HAP-1 (cell line): ENCODE data around the gene NFATC2.

Experiments used
- DNase-seq, 2 experiments: peaks; one replicate each; pipeline ENCODE4 v3.0.0-alpha.2; 2016 to 2020; ENCODE audit warnings: low spot score in 2 of 2
- H3K27me3 ChIP-seq: fragments of 250-450 bp; sonication (Bioruptor Pico); 2 replicates; pipeline ENCODE4 v1.5.1; 2020; ENCODE audit warnings: low read depth, mild to moderate bottlenecking, moderate library complexity
- H3K36me3 ChIP-seq: fragments of 250-450 bp; sonication (Bioruptor Pico); replicated peaks from 2 replicates; pipeline ENCODE4 v1.5.1; 2020; ENCODE audit warnings: mild to moderate bottlenecking
- H3K4me1 ChIP-seq: fragments of 250-450 bp; sonication (Bioruptor Pico); 2 replicates; pipeline ENCODE4 v1.5.1; 2020; ENCODE audit warnings: mild to moderate bottlenecking
- H3K4me3 ChIP-seq: fragments of 250-450 bp; sonication (Bioruptor Pico); 2 replicates; pipeline ENCODE4 v1.5.1; 2020; ENCODE audit warnings: mild to moderate bottlenecking, moderate library complexity
- H3K9me3 ChIP-seq: fragments of 250-450 bp; sonication (Bioruptor Pico); 2 replicates; pipeline ENCODE4 v1.5.1; 2020; ENCODE audit warnings: mild to moderate bottlenecking, moderate library complexity
- in situ Hi-C: fragments of 300-500 bp; cut with MboI; formaldehyde crosslinking; loops from 3 replicates; pipeline ENCODE4 v1.14.3; 2020; ENCODE audit warnings: low sequenced_read_pairs, inconsistent platforms, mixed read lengths

NFATC2 gene

DNA sequence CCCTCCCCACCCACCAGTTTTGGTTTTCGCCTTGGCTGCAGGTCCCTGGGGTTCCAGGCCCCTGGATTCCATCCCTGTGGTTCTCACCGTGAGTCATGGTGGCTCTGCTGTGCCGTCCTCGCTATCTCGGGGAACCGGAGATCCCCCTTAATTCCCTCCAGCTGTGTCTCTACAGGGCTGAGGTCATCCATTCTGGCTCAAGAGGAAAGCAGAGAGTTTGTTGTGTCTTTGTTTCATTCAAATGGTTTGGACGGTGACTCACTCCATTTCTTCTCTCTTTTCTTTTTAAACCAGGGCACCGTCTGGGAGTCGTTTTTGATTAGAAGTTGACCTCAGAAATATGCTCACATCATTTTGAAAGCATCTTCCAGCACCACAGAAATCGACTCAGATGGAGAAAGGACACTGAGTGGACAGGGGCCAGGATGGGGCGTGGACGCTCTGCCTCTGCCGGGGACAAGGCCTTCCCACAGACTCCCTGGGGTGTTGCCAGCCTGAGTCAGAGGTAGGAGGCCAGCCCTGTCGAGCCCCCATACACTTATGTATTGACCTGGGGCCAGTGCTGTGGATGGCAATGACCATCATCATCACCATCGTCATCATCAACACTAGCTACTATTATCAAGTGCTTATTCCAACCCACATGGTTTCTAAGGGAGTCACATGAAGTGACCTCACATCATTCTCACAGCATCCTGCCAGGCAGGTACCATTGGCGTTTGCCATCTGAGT, 176.2 kb downstream of the NFATC2 start:
- Histone ChIP-seq H3K27me3 (no peaks in the 10 kb centered on the region), H3K4me1 (no peaks in the 10 kb centered on the region; the same call in 1 of the 2 replicates), H3K4me3 (no peak overlapping the region), H3K9me3 (no peaks in the 10 kb centered on the region), H3K36me3 (no peaks in the 10 kb centered on the region)
- in situ Hi-C loops = loop anchor here (25.0 kb wide), 1 partner anchor 721 kb away; no protein-coding TSS in a partner anchor
- no peak for DNase-seq

DNA sequence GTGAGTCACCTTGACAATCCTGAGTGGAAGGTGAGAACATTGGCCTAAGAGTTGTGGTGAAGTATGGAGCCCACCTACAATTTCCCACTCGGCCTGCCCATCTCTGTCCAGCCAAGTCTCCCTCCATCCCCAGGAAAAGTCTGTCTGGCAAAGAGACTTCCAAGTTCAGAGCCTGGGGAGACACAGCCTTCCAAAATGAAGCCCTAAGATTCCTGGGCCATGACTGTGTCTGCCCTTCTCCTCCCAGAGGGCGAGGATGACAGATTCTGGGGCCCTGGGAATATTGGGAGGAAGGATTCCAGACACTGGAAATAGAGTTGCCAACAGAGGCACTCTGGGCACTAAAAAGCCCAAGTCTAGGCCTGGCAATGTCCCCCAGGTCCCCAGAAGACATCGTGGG, 176.8 kb downstream of the NFATC2 start:
- H3K36me3 ChIP-seq = no peaks in the 10 kb centered on the region
- DNase-seq = no peak
- no peaks in the 10 kb centered on the region for H3K27me3 ChIP-seq
- H3K9me3 ChIP-seq = no peaks in the 10 kb centered on the region
- in situ Hi-C loops = loop anchor here (25.0 kb wide), 1 partner anchor 722 kb away; no protein-coding TSS in a partner anchor
- no peaks in the 10 kb centered on the region; the same call in 1 of the 2 replicates for H3K4me1 ChIP-seq
- H3K4me3 ChIP-seq = no peak overlapping the region

DNA sequence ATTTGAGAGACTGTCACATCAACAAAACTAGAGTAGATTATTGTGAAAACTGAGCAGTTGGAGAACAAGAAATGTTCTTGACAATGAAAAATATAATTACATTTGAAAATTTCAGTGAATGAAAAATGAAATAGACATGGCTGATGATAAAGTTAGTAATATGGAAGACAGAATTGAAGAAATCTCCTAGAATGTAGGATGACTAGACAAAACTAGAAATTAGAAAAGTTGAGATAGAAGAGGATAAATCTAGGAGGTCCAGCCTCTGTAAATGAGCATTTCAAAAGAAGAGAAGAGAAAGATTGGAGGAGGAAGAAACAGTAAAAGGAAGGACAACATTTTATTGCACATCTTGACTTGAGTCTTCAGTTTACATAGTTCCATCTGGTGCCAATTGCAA, 178.7 kb downstream of the NFATC2 start:
- in situ Hi-C loops = loop anchor here (25.0 kb wide), 1 partner anchor 723 kb away; no protein-coding TSS in a partner anchor
- no peak for DNase-seq
- H3K4me3 ChIP-seq = no peak overlapping the region
- H3K4me1 ChIP-seq = no peaks in the 10 kb centered on the region; the same call in 1 of the 2 replicates
- H3K27me3 ChIP-seq = no peaks in the 10 kb centered on the region
- no peaks in the 10 kb centered on the region for H3K36me3 ChIP-seq
- no peaks in the 10 kb centered on the region for H3K9me3 ChIP-seq

DNA sequence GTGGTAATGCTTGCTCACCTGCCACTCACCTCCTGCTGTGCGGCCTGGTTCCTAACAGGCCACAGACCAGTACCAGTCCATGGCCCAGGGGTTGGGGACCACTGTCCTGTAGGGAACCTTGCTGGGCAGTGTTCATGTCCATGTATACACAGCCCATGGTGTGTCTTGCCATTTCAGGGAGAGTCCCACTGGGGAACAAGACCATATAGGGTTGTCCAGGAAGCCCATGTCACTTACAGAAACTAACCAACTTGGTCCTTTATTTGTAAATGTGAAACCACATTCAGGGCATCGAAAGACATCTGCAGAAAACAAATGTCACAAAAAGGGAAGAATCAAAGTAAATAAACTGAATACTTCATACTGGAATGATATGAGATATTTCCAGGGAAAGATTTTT, 179.1 kb downstream of the NFATC2 start:
- H3K27me3 ChIP-seq = no peaks in the 10 kb centered on the region
- no peak overlapping the region for H3K4me3 ChIP-seq
- no peaks in the 10 kb centered on the region for H3K9me3 ChIP-seq
- no peak for DNase-seq
- in situ Hi-C loops = loop anchor here (25.0 kb wide), 1 partner anchor 724 kb away; no protein-coding TSS in a partner anchor
- no peaks in the 10 kb centered on the region for H3K36me3 ChIP-seq
- no peaks in the 10 kb centered on the region; the same call in 1 of the 2 replicates for H3K4me1 ChIP-seq

DNA sequence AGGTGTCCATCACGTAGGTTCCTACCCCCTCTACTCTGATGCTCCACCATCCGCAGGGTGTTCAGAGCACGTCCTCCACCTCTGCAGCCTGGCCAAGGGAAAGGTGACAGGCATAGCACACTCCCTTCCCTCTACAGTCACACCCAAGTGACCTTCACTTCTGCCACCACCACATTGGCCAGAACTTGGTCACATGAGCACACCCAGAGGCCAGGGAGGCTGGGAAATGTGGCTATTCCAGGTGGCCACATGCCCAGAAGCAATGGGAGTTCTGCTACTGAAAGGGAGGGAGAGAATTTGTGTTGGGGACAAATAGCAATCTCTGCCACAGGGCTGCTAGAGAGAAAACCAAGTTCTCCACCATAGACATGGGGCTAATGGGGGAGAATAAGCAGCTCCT, 180.3 kb downstream of the NFATC2 start:
- in situ Hi-C loops = loop anchor here (25.0 kb wide), 1 partner anchor 725 kb away; no protein-coding TSS in a partner anchor
- no peaks in the 10 kb centered on the region for H3K36me3 ChIP-seq
- no peaks in the 10 kb centered on the region for H3K9me3 ChIP-seq
- H3K4me1 ChIP-seq = no peaks in the 10 kb centered on the region; the same call in 1 of the 2 replicates
- no peak for DNase-seq
- H3K4me3 ChIP-seq = no peak overlapping the region
- no peaks in the 10 kb centered on the region for H3K27me3 ChIP-seq

DNA sequence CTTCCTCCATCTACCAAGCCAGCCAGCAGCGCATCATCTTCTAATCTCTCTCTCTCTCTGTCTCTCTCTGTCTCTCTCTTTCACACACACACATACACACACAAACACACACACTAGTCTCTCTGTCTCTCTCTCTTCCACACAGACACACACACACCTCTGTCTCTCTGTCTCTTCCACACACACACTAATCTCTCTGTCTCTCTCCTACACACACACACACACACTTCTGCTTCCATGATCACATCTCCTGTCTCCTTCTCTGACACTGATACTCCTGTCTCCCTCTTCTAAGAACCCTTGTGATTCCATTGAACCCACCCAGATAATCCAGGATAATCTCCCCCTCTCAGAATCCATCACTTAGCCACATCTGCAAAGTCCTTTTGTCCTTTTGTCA, 181.3 kb downstream of the NFATC2 start:
- H3K4me1 ChIP-seq = no peaks in the 10 kb centered on the region; the same call in 1 of the 2 replicates
- no peaks in the 10 kb centered on the region for H3K9me3 ChIP-seq
- no peaks in the 10 kb centered on the region for H3K27me3 ChIP-seq
- H3K36me3 ChIP-seq = no peaks in the 10 kb centered on the region
- no peak overlapping the region for H3K4me3 ChIP-seq
- DNase-seq = no peak
- in situ Hi-C loops = loop anchor here (25.0 kb wide), 1 partner anchor 726 kb away; no protein-coding TSS in a partner anchor

DNA sequence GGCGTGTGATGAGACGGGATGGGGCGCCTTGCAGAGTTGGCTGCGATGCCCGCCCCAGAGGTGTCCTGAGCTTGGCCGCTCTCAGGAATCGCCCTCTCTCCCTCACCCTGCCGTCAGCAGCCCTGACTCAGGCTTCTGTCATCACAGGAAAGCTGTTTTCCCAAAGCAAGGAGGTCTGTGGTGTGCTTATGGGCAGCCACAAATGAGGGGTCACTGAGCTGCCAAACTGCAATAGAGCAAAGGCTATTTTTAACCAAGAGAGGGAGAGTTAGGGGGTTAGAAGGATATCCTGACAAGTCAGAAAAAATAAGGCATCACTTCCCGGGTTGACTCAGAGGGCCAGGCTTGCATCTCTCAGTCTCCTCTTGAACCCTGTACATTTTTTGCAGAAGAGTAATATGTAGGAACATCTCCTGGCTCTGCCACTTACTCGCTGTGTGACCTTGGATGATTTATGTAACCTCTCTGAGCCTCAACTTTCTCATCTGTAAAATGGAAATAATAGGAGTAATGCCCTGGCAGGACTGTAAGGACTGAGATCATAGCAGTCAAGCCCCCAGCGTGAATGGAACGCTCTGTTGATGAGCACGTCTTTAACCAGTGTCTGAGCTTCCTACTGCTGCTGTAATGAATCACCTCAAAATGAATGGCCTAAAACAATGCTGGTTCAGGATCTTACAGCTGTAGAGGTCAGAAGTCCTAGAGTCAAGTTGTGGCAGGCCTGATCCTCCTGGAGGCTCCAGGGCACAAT, 181.9 kb downstream of the NFATC2 start:
- Histone ChIP-seq H3K27me3 (no peaks in the 10 kb centered on the region), H3K9me3 (no peaks in the 10 kb centered on the region), H3K4me1 (no peaks in the 10 kb centered on the region; the same call in 1 of the 2 replicates), H3K4me3 (no peak overlapping the region), H3K36me3 (no peaks in the 10 kb centered on the region)
- in situ Hi-C loops = loop anchor here (25.0 kb wide), 1 partner anchor 727 kb away; no protein-coding TSS in a partner anchor
- DNase-seq = no peak

DNA sequence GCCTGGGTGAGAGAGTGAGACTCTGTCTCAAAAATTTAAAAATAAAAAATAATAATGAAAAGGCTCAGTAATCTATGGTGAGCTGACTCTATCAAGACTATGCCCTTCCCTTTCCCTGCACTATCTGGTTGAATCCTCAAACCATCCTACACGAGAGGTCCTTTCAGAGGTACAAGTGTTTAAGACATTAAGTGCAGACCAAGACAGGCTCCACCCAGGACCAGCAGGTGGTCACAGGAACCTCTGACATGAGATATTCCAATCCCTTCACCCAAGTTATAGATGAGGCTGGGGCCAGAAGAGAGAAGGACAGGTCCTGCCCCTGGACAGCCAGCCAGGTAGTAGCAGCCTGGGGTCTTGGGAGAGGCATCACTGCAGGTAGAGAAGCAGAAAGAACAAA, 182.6 kb downstream of the NFATC2 start:
- no peaks in the 10 kb centered on the region for H3K27me3 ChIP-seq
- no peak overlapping the region for H3K4me3 ChIP-seq
- no peaks in the 10 kb centered on the region; the same call in 1 of the 2 replicates for H3K4me1 ChIP-seq
- H3K9me3 ChIP-seq = no peaks in the 10 kb centered on the region
- no peaks in the 10 kb centered on the region for H3K36me3 ChIP-seq
- in situ Hi-C loops = loop anchor here (25.0 kb wide), 1 partner anchor 727 kb away; no protein-coding TSS in a partner anchor
- DNase-seq = no peak

DNA sequence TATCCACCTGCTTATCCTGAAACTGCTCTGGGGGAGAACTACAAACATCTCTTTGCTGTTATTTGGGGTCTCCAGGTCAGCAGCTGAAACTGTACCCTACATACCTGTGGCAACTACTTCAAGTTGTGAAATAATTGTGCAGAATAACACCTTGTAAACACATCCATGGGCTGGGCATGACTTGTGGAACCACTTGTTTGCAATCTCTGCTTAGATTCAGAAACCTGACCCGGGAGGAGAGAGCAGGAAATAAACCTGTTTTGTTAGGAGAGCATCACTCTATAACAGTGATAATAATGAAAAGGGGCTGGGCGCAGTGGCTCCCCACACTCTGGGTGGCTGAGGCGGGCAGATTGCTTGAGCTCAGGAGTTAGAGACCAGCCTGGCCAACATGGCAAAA, 183.1 kb downstream of the NFATC2 start:
- H3K4me3 ChIP-seq = no peak overlapping the region
- no peak for DNase-seq
- in situ Hi-C loops = loop anchor here (25.0 kb wide), 1 partner anchor 728 kb away; no protein-coding TSS in a partner anchor
- no peaks in the 10 kb centered on the region for H3K36me3 ChIP-seq
- H3K4me1 ChIP-seq = no peaks in the 10 kb centered on the region
- H3K27me3 ChIP-seq = no peaks in the 10 kb centered on the region
- H3K9me3 ChIP-seq = no peaks in the 10 kb centered on the region

DNA sequence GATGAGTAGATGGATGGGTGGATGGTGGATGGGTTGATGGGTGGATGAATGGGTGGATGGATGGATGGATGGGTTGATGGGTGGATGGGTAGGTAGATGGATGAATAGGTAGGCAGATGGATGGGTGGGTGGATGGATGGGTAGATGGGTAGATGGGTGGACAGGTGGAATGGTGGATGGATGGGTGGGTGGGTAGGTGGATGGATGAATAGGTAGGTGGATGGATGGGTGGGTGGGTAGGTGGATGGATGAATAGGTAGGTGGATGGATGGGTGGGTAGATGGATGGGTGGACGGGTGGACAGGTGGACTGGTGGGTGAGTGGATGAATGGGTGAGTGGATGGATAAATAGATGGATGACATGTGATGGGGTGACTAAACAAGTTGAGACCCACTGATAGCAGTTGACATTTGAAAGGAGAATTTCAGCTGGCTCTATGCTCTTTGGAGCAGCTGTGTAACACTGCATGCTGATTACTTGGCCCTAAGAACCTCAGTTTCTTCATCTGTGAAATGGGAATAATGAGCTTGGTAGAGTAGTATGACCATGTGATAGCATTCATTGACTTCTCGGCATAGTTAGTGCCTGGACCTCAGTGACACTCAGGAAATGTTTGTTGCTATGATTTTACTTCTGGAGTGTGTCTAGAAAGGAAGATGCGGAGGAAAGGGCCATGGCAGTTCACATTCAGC, 184.3 kb downstream of the NFATC2 start:
- no peaks in the 10 kb centered on the region for H3K9me3 ChIP-seq
- H3K36me3 ChIP-seq = no peaks in the 10 kb centered on the region
- DNase-seq = no peak
- no peaks in the 10 kb centered on the region for H3K4me1 ChIP-seq
- in situ Hi-C loops = loop anchor here (25.0 kb wide), 1 partner anchor 729 kb away; no protein-coding TSS in a partner anchor
- H3K27me3 ChIP-seq = no peaks in the 10 kb centered on the region
- no peak overlapping the region for H3K4me3 ChIP-seq

DNA sequence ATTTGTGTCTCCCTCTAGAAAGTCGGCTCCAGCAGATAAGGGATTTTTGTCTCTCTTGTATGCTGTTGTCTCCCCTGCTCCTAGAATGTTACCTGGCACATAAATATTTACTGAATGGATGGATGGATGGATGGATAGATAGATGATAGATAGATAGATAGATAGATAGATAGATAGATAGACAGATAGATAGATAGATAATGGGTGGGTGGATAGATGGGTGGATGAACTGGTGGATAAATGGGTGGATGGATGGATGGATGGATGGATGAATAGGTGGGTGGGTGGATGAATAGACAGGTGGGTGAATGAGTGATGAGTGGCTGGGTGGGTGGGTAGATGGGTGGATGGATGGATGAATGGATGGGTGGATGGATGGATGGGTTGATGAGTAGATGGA, 185.0 kb downstream of the NFATC2 start:
- H3K27me3 ChIP-seq = no peaks in the 10 kb centered on the region
- no peaks in the 10 kb centered on the region for H3K9me3 ChIP-seq
- no peak for DNase-seq
- no peaks in the 10 kb centered on the region for H3K4me1 ChIP-seq
- in situ Hi-C loops = loop anchor here (25.0 kb wide), 1 partner anchor 730 kb away; no protein-coding TSS in a partner anchor
- no peak overlapping the region for H3K4me3 ChIP-seq
- no peaks in the 10 kb centered on the region for H3K36me3 ChIP-seq

DNA sequence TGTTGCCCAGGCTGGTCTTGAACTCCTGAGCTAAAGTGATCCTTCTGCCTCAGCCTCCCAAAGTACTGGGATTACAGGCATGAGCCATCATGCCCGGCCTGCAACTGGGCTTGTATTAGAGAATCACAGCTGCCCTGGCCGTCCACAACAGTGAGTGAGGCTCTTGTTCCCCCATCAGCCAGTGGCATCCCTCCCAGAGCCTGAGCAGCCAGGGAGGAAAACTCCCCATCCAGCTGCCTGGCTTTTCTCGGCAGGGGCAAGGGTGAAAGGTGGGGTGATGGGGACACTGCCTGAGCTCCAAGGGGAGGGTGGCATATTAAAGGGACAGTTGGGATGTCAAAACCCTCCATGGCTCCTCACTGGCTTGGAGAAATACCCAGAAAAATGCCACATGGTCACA, 185.6 kb downstream of the NFATC2 start:
- in situ Hi-C loops = loop anchor here (25.0 kb wide), 1 partner anchor 730 kb away; no protein-coding TSS in a partner anchor
- Histone ChIP-seq H3K27me3 (no peaks in the 10 kb centered on the region), H3K9me3 (no peaks in the 10 kb centered on the region), H3K4me3 (no peak overlapping the region), H3K36me3 (no peaks in the 10 kb centered on the region), H3K4me1 (no peaks in the 10 kb centered on the region)
- no peak for DNase-seq

DNA sequence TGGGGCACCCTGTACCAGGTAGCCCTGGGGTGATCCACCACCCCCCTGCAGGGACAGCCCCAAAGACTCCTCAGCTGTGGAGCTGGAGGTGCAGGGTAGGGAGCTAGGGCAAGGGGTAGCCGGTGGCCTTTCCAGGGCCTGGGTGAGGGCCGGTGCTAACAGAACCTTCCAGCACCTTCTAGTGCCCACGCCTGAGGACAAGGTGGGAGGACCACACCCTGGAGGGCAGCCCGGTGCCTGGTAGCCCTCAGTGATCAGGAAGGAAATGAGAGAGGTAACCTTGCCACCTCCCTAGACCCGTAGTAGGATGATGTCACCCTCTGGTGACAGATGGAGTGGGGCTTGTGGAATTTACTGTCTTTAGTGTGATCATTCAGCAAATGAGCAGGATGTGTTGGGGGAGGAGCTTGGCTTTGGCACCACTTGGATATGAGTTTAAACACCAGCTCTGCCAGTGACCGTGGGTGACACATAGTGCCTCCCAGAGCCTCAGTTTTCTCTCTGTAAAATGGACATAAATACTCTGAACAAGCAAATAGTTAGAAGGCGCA, 187.7 kb downstream of the NFATC2 start:
- Histone ChIP-seq H3K4me3 (no peak overlapping the region), H3K36me3 (no peaks in the 10 kb centered on the region), H3K27me3 (no peaks in the 10 kb centered on the region), H3K9me3 (no peaks in the 10 kb centered on the region), H3K4me1 (no peaks in the 10 kb centered on the region)
- in situ Hi-C loops = loop anchor here (25.0 kb wide), 1 partner anchor 732 kb away; no protein-coding TSS in a partner anchor
- no peak for DNase-seq
